Stimulated activated CD8-positive, alpha-beta memory T cell treated with anti-CD3 and anti-CD28 coated beads, Interleukin-4, amount 100 ng/mL, for 48 hours (primary cell): ENCODE measurements around the gene FILIP1L.
"Not testable (repeated sequence)": the region's sequence is repeated elsewhere in the genome, so short reads cannot be mapped to it uniquely, and the experiment has no call there.

Source experiments
- DNase-seq: peaks from one replicate; pipeline ENCODE4 v3.0.0-alpha.2; 2020

The FILIP1L gene

GRCh38 chr3:100072326-100073048, 41.8 kb downstream of the FILIP1L start:
- no peak for DNase-seq

- DNase-seq, result no peak
Measured at GRCh38 chr3:100069472-100069871, 44.8 kb downstream of the FILIP1L start.

GRCh38 chr3:100068826-100069225, 45.5 kb downstream of the FILIP1L start:
- peak; percentile 87 for DNase-seq

- no peak for DNase-seq
Measured at GRCh38 chr3:100067589-100067988, 46.7 kb downstream of the FILIP1L start.

- DNase-seq, result no peak
Measured at GRCh38 chr3:100063929-100064461, 50.3 kb downstream of the FILIP1L start.

- no peak for DNase-seq
Measured at GRCh38 chr3:100062665-100063064, 51.6 kb downstream of the FILIP1L start.

GRCh38 chr3:100060685-100061484, 53.4 kb downstream of the FILIP1L start:
- DNase-seq, result no peak

- DNase-seq, result no peak
Measured at GRCh38 chr3:100059472-100059871, 54.8 kb downstream of the FILIP1L start.

- DNase-seq, result no peak
Measured at GRCh38 chr3:100057716-100058575, 56.4 kb downstream of the FILIP1L start.

- no peak for DNase-seq
Measured at GRCh38 chr3:100053951-100054620, 60.2 kb downstream of the FILIP1L start.

GRCh38 chr3:100051513-100051912, 62.8 kb downstream of the FILIP1L start:
- DNase-seq, result not testable (repeated sequence)

GRCh38 chr3:100048248-100048647, 66.1 kb downstream of the FILIP1L start:
- no peak for DNase-seq

- no peak for DNase-seq
Measured at GRCh38 chr3:100047455-100048141, 66.7 kb downstream of the FILIP1L start.

- no peak for DNase-seq
Measured at GRCh38 chr3:100046986-100047385, 67.3 kb downstream of the FILIP1L start.

- DNase-seq, result no peak
Measured at GRCh38 chr3:100045696-100046095, 68.6 kb downstream of the FILIP1L start.

GRCh38 chr3:100044369-100044768, 69.9 kb downstream of the FILIP1L start:
- DNase-seq, result no peak

- DNase-seq, result no peak
Measured at GRCh38 chr3:100043271-100043670, 71.0 kb downstream of the FILIP1L start.

GRCh38 chr3:100042166-100042981, 71.9 kb downstream of the FILIP1L start:
- DNase-seq, result no peak

GRCh38 chr3:100041328-100041749, 73.0 kb downstream of the FILIP1L start:
- no peak for DNase-seq

- DNase-seq, result no peak
Measured at GRCh38 chr3:100040451-100041225, 73.7 kb downstream of the FILIP1L start.
